Endothelial cell of umbilical vein (primary cell): Measurements from ENCODE around the gene DAB2IP. TPM values are rescaled to one million over a fixed set of nuclear protein-coding genes. Genes with fewer than 3 reads are reported as not detected.

Experiments used
- BruUV-seq: library from RNA; stranded (reverse); fragments of 400-500 nt; replicated peaks from 2 replicates; lab custom pipeline; 2021; lab: Mats Ljungman, UMichigan
- CTCF ChIA-PET: fragments of 300-600, 350-600 bp; sonication (Branson Sonifier 250); formaldehyde crosslinking; loops from one replicate; lab custom pipeline; 2021; ENCODE audit warnings: antibody characterized with exemption, inconsistent platforms; lab: Charles Lee
- POLR2A ChIA-PET: fragments of 300-600, 350-600 bp; sonication (Branson Sonifier 250); formaldehyde crosslinking; loops from one replicate; lab custom pipeline; 2021; ENCODE audit warnings: antibody characterized with exemption, inconsistent platforms; lab: Charles Lee
- DNase-seq: peaks from one replicate; pipeline ENCODE4 v3.0.0-alpha.2; 2011; ENCODE audit warnings: low read depth, low spot score
- FAIRE-seq: peaks from 2 replicates; lab custom pipeline; 2011; peaks lifted over from hg19 to GRCh38; lab: Jason Lieb, UNC
- H2AFZ ChIP-seq: 2 replicates; pipeline ENCODE4 v1.6.0; 2012; ENCODE audit warnings: low read depth, low read length, control low read depth, inconsistent platforms
- H3K27ac ChIP-seq: 2 replicates; pipeline ENCODE4 v1.5.1; 2011; ENCODE audit warnings: low read depth, mild to moderate bottlenecking, control low read depth, low read length, moderate library complexity; ENCODE audit not compliant: insufficient read depth
- H3K27me3 ChIP-seq, 2 experiments: 2 replicates each; pipeline versions ENCODE4 v1.6.0 to v1.6.1; 2011; ENCODE audit warnings: low read length in 2 of 2, mixed read lengths in 1 of 2; ENCODE audit not compliant: control insufficient read depth in 2 of 2, insufficient read depth in 2 of 2
- H3K36me3 ChIP-seq, 2 experiments: 2 replicates in 1 of 2; 3 replicates in 1 of 2; pipeline ENCODE4 v1.5.1; 2011; ENCODE audit warnings: low read length in 2 of 2, mild to moderate bottlenecking in 1 of 2, moderate library complexity in 1 of 2; ENCODE audit not compliant: control insufficient read depth in 2 of 2, insufficient read depth in 2 of 2; ENCODE audit errors: extremely low read depth in 1 of 2
- H3K4me1 ChIP-seq: 3 replicates; pipeline ENCODE4 v1.5.1; 2011; ENCODE audit warnings: mild to moderate bottlenecking, low read length; ENCODE audit not compliant: control insufficient read depth, insufficient read depth; ENCODE audit errors: extremely low read depth
- H3K4me2 ChIP-seq: 2 replicates; pipeline ENCODE4 v1.6.1; 2011; ENCODE audit warnings: low read length, control low read depth, mixed read lengths; ENCODE audit not compliant: insufficient read depth
- H3K4me3 ChIP-seq, 3 experiments: fragments of 200-600 bp in 1 of 3; sonication (generic), shearing (Covaris generic) in 1 of 3; replicated peaks in 1 of 3; 2 replicates each; pipeline ENCODE4 v1.5.1; 2011 to 2016; ENCODE audit warnings: control low read depth in 3 of 3, low read length in 3 of 3, mild to moderate bottlenecking in 2 of 3, inconsistent platforms in 1 of 3, low read depth in 1 of 3, moderate library complexity in 1 of 3; ENCODE audit not compliant: insufficient read depth in 1 of 3
- H3K79me2 ChIP-seq: 2 replicates; pipeline ENCODE4 v1.6.0; 2012; ENCODE audit warnings: low read length, inconsistent platforms; ENCODE audit not compliant: control insufficient read depth, insufficient read depth
- H3K9ac ChIP-seq: replicated peaks from 2 replicates; pipeline ENCODE3; 2011; ENCODE audit warnings: low read length, control low read depth; ENCODE audit not compliant: insufficient read depth; ENCODE audit errors: extremely low read depth
- H3K9me1 ChIP-seq: replicated peaks from 3 replicates; pipeline ENCODE4 v1.6.0; 2011; ENCODE audit warnings: mild to moderate bottlenecking, low read length; ENCODE audit not compliant: control insufficient read depth, insufficient read depth; ENCODE audit errors: extremely low read depth
- H3K9me3 ChIP-seq: replicated peaks from 2 replicates; pipeline ENCODE4 v1.5.1; 2012; ENCODE audit warnings: low read length, inconsistent platforms; ENCODE audit not compliant: control insufficient read depth, insufficient read depth
- H4K20me1 ChIP-seq: replicated peaks from 2 replicates; pipeline ENCODE3; 2011; ENCODE audit warnings: mild to moderate bottlenecking, low read length; ENCODE audit not compliant: control insufficient read depth, insufficient read depth; ENCODE audit errors: extremely low read depth
- CTCF ChIP-seq, 2 donors: IDR thresholded peaks; 1 replicate in 1 of 2; 2 replicates in 1 of 2; pipeline ENCODE4 v1.5.1; 2011; ENCODE audit warnings: low read length in 2 of 2, mild to moderate bottlenecking in 2 of 2, moderate library complexity in 2 of 2, control low read depth in 1 of 2, inconsistent platforms in 1 of 2, low read depth in 1 of 2; ENCODE audit not compliant: insufficient read depth in 1 of 2; ENCODE audit errors: extremely low read depth in 1 of 2
- EZH2 ChIP-seq: IDR thresholded peaks from 2 replicates; pipeline ENCODE4 v1.6.1; 2012; ENCODE audit warnings: borderline replicate concordance, low read depth, mild to moderate bottlenecking, moderate library complexity, low read length, inconsistent platforms; ENCODE audit not compliant: severe bottlenecking
- FOS ChIP-seq: IDR thresholded peaks from 2 replicates; pipeline ENCODE4 v1.6.1; 2011; ENCODE audit warnings: mild to moderate bottlenecking, low read length, moderate library complexity, borderline replicate concordance; ENCODE audit not compliant: insufficient read depth
- GATA2 ChIP-seq: IDR thresholded peaks from 2 replicates; pipeline ENCODE4 v1.7.0; 2011; ENCODE audit warnings: low read depth, mild to moderate bottlenecking, moderate library complexity, mixed read lengths, low read length; ENCODE audit not compliant: insufficient read length, insufficient read depth
- JUN ChIP-seq: IDR thresholded peaks from 2 replicates; pipeline ENCODE4 v1.6.1; 2011; ENCODE audit warnings: borderline replicate concordance, low read depth; ENCODE audit not compliant: insufficient read length, insufficient read depth
- MAX ChIP-seq: IDR thresholded peaks from 2 replicates; pipeline ENCODE4 v1.6.1; 2011; ENCODE audit not compliant: insufficient read depth, insufficient read length
- MYC ChIP-seq: IDR thresholded peaks from one replicate; pipeline ENCODE4 v1.6.1; 2011; ENCODE audit warnings: mild to moderate bottlenecking, low read depth, low read length
- POLR2A ChIP-seq: IDR thresholded peaks from 2 replicates; pipeline ENCODE4 v1.6.1; 2012; ENCODE audit warnings: low read depth, mild to moderate bottlenecking, control low read depth, low read length
- POLR2AphosphoS5 ChIP-seq: IDR thresholded peaks from 2 replicates; pipeline ENCODE4 v1.6.1; 2012; ENCODE audit warnings: low read depth, mild to moderate bottlenecking, control low read depth, low read length, moderate library complexity; ENCODE audit not compliant: insufficient read depth
- dilution Hi-C: fragments of 300-500 bp; cut with MboI; formaldehyde crosslinking; loops from one replicate; pipeline ENCODE4 v1.15.0; 2019; ENCODE audit warnings: low sequenced_read_pairs; ENCODE audit not compliant: extremely low pct_ligation_motif_present
- intact Hi-C: fragments of 100-400 bp; cut with micrococcal nuclease; formaldehyde crosslinking; loops from one replicate; pipeline ENCODE4 v1.10.0; 2022
- polyA plus RNA-seq, 4 experiments: library from polyadenylated mRNA; depleted of rRNA in 3 of 4; stranded (reverse) in 3 of 4; unstranded in 1 of 4; fragments of >200 nt; gene quantifications; 2 replicates each; pipeline versions ENCODE4 v1.2.1 to v1.2.3, GENCODE V29; 2011 to 2012; ENCODE audit warnings: missing spikeins in 1 of 4
- total RNA-seq: library from RNA; stranded (reverse); gene quantifications from 2 replicates; pipeline ENCODE4 v1.2.3, GENCODE V29; 2021

DAB2IP gene
- total and polyA plus RNA-seq, 2 donors (not counting 3 experiments of a cell fraction or from before 2014, with no cell fraction given): 29.2 to 53.6 TPM

- peaks cover 15% of the 10 kb centered on the region for H3K4me1 ChIP-seq
- no peak overlapping the region for H3K9ac ChIP-seq
- H3K9me3 ChIP-seq: no peaks in the 10 kb centered on the region
- DNase-seq (no peak), FAIRE-seq (no peak)
- H3K79me2 ChIP-seq: no peaks in the 10 kb centered on the region
- no peak overlapping the region for H3K27ac ChIP-seq
- intact Hi-C loops (no loop called here), dilution Hi-C loops (no loop called here)
- BruUV-seq: no TSS peak
- no peaks in the 10 kb centered on the region for H4K20me1 ChIP-seq
- POLR2A ChIA-PET: no interaction called here
- H3K4me2 ChIP-seq: no peak overlapping the region
- no peak overlapping the region for H3K4me3 ChIP-seq
- H3K9me1 ChIP-seq: no peaks in the 10 kb centered on the region
- H3K27me3 ChIP-seq: no peaks in the 10 kb centered on the region
- CTCF ChIA-PET: interaction anchor here (1.1 kb wide), 1 partner anchor 63 kb away, joined by 3 read pairs; no protein-coding TSS in a partner anchor
- no peak overlapping the region for H2AFZ ChIP-seq
- peaks cover 2 to 43% of the 10 kb centered on the region in 2 experiments for H3K36me3 ChIP-seq
- no peak for TF ChIP-seq FOS
- no peak for TF ChIP-seq GATA2
- TF ChIP-seq EZH2: no peak
- TF ChIP-seq POLR2AphosphoS5: no peak
- TF ChIP-seq POLR2A: no peak
These were observed 112.3 kb downstream of the DAB2IP start for GRCh38 chr9:121763561-121764370.

GRCh38 chr9:121764371-121764730, 112.9 kb downstream of the DAB2IP start:
- Histone ChIP-seq H3K4me2 (no peak overlapping the region), H3K4me3 (no peak overlapping the region), H3K9me3 (no peaks in the 10 kb centered on the region), H3K27me3 (no peaks in the 10 kb centered on the region), H3K36me3 (peaks cover 2 to 43% of the 10 kb centered on the region in 2 experiments), H3K27ac (no peak overlapping the region), H4K20me1 (no peaks in the 10 kb centered on the region), H3K79me2 (no peaks in the 10 kb centered on the region), H3K4me1 (peaks cover 15% of the 10 kb centered on the region), H3K9me1 (no peaks in the 10 kb centered on the region), H3K9ac (no peak overlapping the region), H2AFZ (no peak overlapping the region)
- dilution Hi-C loops: no loop called here
- BruUV-seq: no TSS peak
- ChIA-PET POLR2A (no interaction called here), CTCF (interaction anchor here (1.1 kb wide), 1 partner anchor 64 kb away, joined by 3 read pairs; no protein-coding TSS in a partner anchor)
- intact Hi-C loops: no loop called here
- FAIRE-seq (no peak), DNase-seq (no peak)
- TF ChIP-seq POLR2AphosphoS5: no peak
- TF ChIP-seq CTCF (IDR thresholded peaks at IDR 0.05; ENCODE audit: extremely low read depth in 1 of 2, insufficient read depth in 1 of 2, low read depth in 1 of 2, low read length in 2 of 2): no peak
- no peak for TF ChIP-seq FOS
- TF ChIP-seq EZH2: no peak
- TF ChIP-seq POLR2A: no peak
- TF ChIP-seq MAX: no peak
- TF ChIP-seq GATA2: no peak
- TF ChIP-seq JUN: no peak
- TF ChIP-seq MYC: no peak
